GM23338 (cell line): Measurements from ENCODE around the gene CCN6.

Experiments used
- CREB1 ChIP-seq: fragments of 250-450 bp; sonication (Bioruptor Pico); IDR thresholded peaks from 2 replicates; pipeline ENCODE4 v1.5.0; 2020; ENCODE audit warnings: low read depth, mild to moderate bottlenecking, moderate library complexity
- EZH2 ChIP-seq: fragments of 200-600 bp; sonication (generic); IDR thresholded peaks from one replicate; pipeline ENCODE4 v1.8.0; 2017; ENCODE audit warnings: antibody characterized with exemption, mild to moderate bottlenecking, low read depth; ENCODE audit not compliant: unreplicated experiment
- EZH2phosphoT487 ChIP-seq: fragments of 200-600 bp; sonication (generic); IDR thresholded peaks from one replicate; pipeline ENCODE4 v1.8.1; 2018; ENCODE audit warnings: antibody characterized with exemption; ENCODE audit not compliant: unreplicated experiment
- JUNB ChIP-seq: IDR thresholded peaks from one replicate; pipeline ENCODE4 v1.6.1; 2016; ENCODE audit warnings: antibody characterized with exemption; ENCODE audit not compliant: unreplicated experiment
- POLR2AphosphoS5 ChIP-seq: IDR thresholded peaks from 2 replicates; pipeline ENCODE4 v1.6.1; 2016; ENCODE audit warnings: antibody characterized with exemption, low read depth
- TF ChIP-seq, protein P1 (sequence below), 2 experiments: fragments of 200-600 bp in 1 of 2; sonication (generic) in 1 of 2; conservative IDR thresholded peaks; 2 replicates each; pipeline versions ENCODE4 v1.5.1 to v1.6.1; 2016 to 2017; ENCODE audit warnings: antibody characterized with exemption in 2 of 2, low read depth in 2 of 2, mild to moderate bottlenecking in 2 of 2, moderate library complexity in 1 of 2
- TF ChIP-seq, protein P2 (sequence below): IDR thresholded peaks from one replicate; pipeline ENCODE4 v1.6.1; 2018; ENCODE audit warnings: antibody characterized with exemption; ENCODE audit not compliant: unreplicated experiment

GRCh38 chr6:112024464-112024863 is 29.4 kb upstream of the CCN6 start:
- TF ChIP-seq JUNB (no peak), EZH2phosphoT487 (no peak), CREB1 (CRISPR knock-in tag) (no peak), POLR2AphosphoS5 (no peak), EZH2 (no peak)
- TF ChIP-seq, protein P1, sequence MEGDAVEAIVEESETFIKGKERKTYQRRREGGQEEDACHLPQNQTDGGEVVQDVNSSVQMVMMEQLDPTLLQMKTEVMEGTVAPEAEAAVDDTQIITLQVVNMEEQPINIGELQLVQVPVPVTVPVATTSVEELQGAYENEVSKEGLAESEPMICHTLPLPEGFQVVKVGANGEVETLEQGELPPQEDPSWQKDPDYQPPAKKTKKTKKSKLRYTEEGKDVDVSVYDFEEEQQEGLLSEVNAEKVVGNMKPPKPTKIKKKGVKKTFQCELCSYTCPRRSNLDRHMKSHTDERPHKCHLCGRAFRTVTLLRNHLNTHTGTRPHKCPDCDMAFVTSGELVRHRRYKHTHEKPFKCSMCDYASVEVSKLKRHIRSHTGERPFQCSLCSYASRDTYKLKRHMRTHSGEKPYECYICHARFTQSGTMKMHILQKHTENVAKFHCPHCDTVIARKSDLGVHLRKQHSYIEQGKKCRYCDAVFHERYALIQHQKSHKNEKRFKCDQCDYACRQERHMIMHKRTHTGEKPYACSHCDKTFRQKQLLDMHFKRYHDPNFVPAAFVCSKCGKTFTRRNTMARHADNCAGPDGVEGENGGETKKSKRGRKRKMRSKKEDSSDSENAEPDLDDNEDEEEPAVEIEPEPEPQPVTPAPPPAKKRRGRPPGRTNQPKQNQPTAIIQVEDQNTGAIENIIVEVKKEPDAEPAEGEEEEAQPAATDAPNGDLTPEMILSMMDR (conservative IDR thresholded peaks at IDR 0.05; ENCODE audit: low read depth in 2 of 2): no peak
- TF ChIP-seq, protein P2, sequence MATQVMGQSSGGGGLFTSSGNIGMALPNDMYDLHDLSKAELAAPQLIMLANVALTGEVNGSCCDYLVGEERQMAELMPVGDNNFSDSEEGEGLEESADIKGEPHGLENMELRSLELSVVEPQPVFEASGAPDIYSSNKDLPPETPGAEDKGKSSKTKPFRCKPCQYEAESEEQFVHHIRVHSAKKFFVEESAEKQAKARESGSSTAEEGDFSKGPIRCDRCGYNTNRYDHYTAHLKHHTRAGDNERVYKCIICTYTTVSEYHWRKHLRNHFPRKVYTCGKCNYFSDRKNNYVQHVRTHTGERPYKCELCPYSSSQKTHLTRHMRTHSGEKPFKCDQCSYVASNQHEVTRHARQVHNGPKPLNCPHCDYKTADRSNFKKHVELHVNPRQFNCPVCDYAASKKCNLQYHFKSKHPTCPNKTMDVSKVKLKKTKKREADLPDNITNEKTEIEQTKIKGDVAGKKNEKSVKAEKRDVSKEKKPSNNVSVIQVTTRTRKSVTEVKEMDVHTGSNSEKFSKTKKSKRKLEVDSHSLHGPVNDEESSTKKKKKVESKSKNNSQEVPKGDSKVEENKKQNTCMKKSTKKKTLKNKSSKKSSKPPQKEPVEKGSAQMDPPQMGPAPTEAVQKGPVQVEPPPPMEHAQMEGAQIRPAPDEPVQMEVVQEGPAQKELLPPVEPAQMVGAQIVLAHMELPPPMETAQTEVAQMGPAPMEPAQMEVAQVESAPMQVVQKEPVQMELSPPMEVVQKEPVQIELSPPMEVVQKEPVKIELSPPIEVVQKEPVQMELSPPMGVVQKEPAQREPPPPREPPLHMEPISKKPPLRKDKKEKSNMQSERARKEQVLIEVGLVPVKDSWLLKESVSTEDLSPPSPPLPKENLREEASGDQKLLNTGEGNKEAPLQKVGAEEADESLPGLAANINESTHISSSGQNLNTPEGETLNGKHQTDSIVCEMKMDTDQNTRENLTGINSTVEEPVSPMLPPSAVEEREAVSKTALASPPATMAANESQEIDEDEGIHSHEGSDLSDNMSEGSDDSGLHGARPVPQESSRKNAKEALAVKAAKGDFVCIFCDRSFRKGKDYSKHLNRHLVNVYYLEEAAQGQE: no peak
